Measurements from ENCODE around the gene SERPINB6.
"Not testable (repeated sequence)": the region's sequence is repeated elsewhere in the genome, so short reads cannot be mapped to it uniquely, and the experiment has no call there.

SERPINB6 gene

GRCh38 chr6:2953098-2953497 lies 18.3 kb downstream of the SERPINB6 start:
- no peak for DNase-seq

DNA sequence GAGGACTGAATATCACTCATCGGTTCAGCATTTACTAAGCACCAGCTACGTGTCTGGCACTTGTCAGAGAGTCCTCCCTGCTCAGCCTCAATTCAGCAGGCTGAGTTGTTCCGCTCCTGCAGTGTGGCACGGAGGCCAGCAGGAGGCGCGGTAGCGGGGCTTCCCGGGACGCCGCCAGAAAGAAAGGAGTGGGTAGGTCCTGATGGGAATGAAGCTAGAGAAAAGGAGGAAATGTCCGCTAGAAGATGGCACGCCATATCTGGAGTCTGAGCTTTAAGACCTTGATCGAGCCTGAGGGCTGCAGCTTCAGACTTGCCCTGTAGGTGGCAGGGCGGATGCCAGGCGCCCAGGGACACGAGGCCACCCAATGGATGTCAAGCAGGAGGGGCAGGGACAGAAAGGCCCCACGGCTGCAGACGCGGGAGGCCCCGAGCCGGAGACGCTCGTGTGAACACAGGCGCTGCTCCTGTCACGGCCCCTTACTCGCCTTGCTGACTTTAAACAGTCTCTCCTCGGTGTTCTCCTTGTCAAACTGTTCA lies 18.7 kb downstream of the SERPINB6 start:
- DNase-seq: peak; percentile 88

DNA sequence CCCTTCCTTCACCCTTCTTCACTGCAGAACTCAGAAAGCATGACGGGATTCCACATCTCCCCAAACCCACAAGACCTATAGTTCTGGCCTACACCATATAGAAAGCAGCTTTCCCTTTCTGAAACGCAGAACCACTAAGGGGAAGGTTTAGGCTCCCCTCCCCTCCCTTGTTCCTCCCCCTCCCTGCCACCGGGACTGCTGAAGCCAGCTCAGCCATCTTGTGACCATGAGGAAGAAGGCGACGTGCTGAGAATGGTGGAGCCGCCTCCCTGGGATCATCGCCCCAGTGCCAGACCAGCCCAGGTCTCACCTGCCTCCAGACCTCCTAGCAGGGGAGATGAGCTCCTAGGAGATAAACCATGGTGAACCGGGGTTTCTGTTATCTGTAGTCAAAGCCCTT lies 19.6 kb downstream of the SERPINB6 start:
- DNase-seq: no peak

- no peak for DNase-seq
These were observed 20.7 kb downstream of the SERPINB6 start for GRCh38 chr6:2950713-2951112.

DNA sequence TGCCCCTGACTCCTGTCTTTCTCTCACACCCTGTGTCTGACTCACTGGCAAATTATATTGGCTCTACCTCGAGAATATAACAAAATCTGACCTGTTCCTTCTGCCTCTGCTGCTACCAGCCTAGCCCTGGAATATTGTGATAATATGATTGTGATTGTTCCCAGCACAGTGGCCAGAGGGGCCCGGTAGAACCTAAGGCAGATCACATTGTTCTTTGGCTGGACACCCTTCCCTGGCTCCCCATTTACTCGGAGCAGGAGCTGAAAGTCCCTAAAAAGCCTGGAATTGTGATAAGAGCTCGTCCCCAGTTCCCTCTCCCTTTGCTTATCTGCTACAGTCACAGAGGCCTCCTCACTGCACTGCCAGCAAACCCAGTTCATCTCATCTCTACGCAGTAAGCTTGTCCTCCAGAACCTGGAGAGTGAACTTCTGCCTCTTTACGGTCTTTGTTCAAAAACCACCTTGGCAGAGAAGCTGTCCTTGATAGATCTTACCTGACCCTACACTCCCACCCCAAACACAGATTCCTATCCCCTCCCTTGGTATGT lies 21.8 kb downstream of the SERPINB6 start:
- DNase-seq: no peak

DNA sequence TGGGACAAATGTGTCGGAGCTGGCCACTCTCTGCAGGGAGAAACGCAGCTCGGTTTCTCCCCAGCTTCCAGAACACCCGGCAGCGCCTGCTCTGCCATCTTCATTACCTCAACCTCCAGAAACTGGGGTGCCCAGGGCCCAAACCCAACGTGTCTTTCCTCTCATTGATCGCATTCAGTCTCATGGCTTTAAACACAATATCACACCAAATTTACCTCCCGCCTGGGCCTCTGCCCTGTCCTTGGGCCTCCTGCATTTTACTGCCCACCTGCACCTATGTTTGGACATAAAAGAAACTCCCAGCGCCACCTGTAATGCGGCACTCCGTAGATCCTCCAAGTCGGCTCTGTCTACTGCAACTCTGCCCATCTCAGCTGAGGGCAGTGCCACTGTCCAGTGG lies 22.2 kb downstream of the SERPINB6 start:
- no peak for DNase-seq

DNA sequence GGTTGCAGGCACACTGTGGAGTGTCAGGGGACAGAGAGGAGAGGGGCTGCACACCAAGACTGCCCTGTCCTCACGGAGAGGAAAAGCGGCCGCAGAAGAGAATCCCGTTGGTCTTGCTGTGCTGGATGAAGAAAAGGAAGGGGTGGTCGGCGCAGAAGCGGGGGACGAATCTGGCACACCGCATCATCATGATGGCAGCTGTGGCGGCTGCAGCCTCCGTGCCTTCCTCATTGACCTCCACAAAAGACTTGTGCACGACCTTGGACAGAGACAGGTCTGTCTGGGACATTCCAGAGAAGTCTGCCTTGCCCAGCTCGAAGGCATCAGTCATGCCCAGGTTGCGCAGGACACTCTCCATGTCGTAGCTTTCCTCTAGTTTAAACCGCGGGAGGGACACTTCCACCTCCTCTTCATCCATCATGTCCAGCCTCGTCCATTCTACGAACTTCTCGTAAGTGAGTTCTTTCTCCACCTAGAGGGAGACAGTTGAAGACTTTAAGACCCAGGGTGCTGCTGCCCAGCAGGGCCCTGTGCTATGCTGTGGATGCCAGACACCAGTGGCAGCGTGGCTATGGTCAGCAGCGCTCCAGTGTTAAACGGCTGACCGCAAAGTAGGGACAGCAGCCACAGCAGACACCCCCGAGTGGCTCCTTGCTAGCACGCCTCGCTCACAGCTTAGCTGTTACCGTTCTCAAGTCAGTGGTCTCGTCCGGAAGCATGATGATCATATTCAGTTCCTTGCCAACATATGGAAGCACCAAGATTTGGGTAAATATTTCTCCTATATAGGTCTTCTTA lies 22.9 kb downstream of the SERPINB6 start:
- no peak for DNase-seq

- DNase-seq: no peak
These were observed 23.9 kb downstream of the SERPINB6 start for GRCh38 chr6:2947445-2947844.

GRCh38 chr6:2945153-2945452 lies 26.3 kb downstream of the SERPINB6 start:
- no peak for DNase-seq

DNA sequence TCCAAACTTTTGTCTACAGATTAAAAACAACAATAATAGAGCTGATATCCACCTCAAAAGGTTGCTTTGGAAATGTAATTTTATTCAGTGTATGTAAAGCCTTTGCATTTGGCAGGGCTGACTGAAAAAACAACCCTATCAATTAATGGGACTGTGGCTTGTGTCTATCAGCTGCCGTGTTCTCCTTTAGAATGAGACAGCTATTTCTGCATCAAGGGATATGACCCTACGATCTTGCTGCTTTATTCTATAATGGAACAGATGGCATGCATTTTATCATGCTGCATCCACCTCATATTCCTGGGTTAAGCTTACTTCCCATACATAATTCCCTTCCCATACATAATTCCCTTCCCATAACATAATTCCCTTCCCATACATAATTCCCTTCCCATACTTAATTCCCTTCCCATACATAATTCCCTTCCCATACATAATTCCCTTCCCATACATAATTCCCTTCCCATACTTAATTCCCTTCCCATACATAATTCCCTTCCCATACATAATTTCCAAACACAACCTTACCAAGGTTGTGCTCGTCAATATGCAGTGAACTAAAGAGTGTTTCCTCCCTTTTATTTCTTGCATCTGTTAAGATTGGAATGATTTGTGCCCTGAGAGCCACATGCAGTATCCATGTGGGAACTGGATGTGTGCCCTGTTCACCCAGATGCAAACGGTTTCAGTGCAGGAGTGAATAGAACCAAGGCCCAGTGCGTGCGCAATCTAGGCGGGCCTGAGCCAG lies 26.8 kb downstream of the SERPINB6 start:
- no peak for DNase-seq

GRCh38 chr6:2943564-2943955 lies 27.8 kb downstream of the SERPINB6 start:
- DNase-seq: no peak

DNA sequence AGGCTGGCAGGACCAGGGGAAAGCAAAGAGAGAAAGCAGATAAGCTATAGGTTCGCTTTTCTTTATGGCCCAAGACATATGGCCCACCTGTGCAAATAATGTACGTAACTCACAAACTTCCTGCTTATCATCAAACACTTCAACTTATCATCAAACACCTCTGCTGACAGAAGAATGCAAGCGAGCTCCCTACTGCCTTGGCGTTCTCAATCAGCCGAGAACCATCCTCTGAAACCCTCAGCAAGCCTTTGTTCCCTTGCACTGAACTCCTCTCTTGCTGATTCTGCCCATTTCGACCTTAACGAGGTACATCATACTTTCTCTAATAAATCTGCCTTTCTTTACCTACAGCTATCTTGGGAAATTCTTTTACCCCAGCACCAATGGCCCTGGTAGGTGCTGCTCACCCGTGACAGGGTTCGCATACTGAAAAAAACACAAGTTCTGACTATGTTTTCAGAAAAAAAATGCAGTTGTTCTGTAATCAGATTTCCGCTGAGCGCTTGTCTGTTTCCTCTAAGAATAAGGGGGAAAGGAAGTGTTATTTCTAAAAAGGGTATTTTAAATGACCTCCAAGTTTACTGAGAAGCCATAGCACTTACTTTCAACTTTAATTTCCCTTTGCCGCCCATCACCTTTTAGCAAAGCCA lies 28.3 kb downstream of the SERPINB6 start:
- DNase-seq: no peak

- DNase-seq: not testable (repeated sequence)
These were observed 29.3 kb downstream of the SERPINB6 start for GRCh38 chr6:2942116-2942515.

- no peak for DNase-seq
These were observed 30.5 kb downstream of the SERPINB6 start for GRCh38 chr6:2940851-2941250.

DNA sequence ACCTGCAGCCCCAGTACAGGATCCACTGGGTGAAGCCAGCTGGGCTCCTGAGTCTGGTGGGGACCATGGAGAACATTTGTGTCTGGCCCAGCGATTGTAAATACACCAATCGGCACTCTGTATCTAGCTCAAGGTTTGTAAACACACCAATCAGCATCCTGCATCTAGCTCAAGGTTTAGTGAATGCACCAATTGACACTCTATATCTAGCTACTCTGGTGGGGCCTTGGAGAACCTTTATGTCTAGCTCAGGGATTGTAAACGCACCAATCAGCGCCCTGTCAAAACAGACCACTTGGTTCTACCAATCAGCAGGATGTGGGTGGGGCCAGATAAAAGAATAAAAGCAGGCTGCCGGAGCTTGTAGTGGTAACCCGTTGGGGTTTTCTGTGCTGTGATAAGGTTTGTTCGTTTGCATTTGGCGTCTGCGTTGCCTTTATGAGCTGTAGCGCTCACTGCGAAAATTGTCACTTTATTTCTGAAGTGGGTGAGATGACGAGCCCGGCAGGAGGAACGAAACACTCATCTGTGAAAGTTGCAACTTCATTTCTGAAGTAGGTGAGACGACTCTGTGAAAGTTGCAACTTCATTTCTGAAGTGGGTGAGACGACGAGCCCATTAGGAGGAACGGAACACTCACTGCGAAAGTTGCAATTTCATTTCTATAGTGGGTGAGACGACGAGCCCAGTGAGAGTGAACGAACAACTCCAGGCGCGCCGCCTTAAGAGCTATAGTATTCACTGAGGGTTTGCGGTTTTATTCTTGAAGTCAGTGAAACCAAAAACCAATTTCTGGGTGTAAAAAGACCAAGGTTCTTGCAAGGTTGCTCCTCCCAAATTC lies 31.1 kb downstream of the SERPINB6 start:
- DNase-seq: no peak

DNA sequence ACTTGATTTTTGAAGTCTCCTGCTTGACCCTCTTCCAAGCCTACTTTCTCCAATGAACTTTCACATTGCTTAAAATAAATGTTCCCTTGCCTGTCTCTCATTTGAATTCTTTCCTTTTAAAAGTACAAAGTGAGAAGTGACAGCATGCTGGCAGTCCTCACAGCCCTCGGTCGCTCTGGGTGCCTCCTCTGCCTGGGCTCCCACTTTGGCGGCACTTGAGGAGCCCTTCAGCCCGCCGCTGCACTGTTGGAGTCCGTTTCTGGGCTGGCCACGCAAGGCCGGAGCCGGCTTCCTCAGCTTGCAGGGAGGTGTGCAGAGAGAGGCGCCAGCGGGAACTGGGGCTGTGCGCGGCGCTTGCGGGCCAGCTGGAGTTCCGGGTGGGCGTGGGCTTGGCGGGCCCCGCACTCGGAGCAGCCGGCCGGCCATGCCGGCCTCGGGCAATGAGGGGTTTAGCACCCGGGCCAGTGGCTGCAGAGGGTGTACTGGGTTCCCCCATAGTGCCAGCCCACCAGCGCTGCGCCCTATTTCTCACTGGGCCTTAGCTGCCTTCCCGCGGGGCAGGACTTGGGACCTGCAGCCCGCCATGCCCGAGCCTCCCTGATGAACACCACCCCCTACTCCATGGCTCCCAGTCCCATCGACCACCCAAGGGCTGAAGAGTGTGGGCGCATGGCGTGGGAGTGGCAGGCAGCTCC lies 31.9 kb downstream of the SERPINB6 start:
- DNase-seq: no peak

- DNase-seq: no peak
These were observed 32.7 kb downstream of the SERPINB6 start for GRCh38 chr6:2938632-2939083.

GRCh38 chr6:2938004-2938631 lies 33.2 kb downstream of the SERPINB6 start:
- no peak for DNase-seq

GRCh38 chr6:2937627-2938003 lies 33.8 kb downstream of the SERPINB6 start:
- DNase-seq: no peak

DNA sequence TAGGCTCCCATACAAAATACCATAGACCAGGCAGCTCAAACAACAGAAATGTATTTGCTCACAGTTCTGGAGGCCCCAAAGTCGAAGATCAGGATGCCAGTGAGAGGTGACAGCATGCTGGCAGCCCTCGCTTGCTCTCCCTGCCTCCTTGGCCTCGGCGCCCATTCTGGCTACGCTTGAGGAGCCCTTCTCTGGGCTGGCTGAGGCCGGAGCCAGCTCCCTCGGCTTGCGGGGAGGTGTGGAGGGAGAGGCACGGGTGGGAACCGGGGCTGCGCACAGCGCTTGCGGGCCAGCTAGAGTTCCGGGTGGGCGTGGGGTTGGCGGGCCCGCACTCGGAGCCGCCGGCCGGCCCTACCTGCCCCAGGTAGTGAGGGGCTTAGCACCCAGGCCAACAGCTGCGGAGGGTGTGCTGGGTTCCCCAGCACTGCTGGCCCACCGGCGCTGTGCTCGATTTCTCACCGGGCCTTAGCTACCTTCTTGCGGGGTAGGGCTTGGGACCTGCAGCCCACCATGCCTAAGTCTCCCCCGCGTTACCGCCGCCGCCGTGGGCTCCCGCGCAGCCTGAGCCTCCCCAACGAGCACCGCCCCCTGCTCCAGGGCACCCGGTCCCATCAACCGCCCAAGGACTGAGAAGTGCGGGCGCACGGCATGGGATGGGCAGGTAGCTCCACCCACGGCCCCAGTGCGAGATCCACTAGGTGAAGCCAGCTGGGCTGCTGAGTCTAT lies 35.6 kb downstream of the SERPINB6 start:
- no peak for DNase-seq

- no peak for DNase-seq
These were observed 37.3 kb downstream of the SERPINB6 start for GRCh38 chr6:2934057-2934456.
